Measurements from ENCODE around the gene TMEM150A.

- TF ChIP-seq ATF5 (CRISPR knock-in tag; IDR thresholded peaks at IDR 0.05; ENCODE audit: low read depth) (no peak), BRCA1 (CRISPR knock-in tag; IDR thresholded peaks at IDR 0.05) (no peak)
Observed at GRCh38 chr2:85578243-85579180, 24.0 kb downstream of the TMEM150A start.
